GM12865 (cell line): ENCODE results near the gene SDR39U1.
A peak's percentile ranks its signal among the peaks of the same experiment; 100 is the strongest.
"Not testable (repeated sequence)": the region's sequence is repeated elsewhere in the genome, so short reads cannot be mapped to it uniquely, and the experiment has no call there.

Source experiments
- DNase-seq: peaks from one replicate; pipeline ENCODE4 v3.0.0; 2010; ENCODE audit warnings: low read depth
- H3K4me3 ChIP-seq: 2 replicates; pipeline ENCODE4 v1.5.1; 2011; ENCODE audit warnings: mild to moderate bottlenecking, low read depth, low read length, control low read depth
- TF ChIP-seq, protein P1 (sequence below): IDR thresholded peaks from 2 replicates; pipeline ENCODE4 v1.5.1; 2011; ENCODE audit warnings: low read length, control low read depth, low read depth, inconsistent platforms; ENCODE audit not compliant: insufficient read depth; ENCODE audit errors: missing control alignments

SDR39U1 gene

GRCh38 chr14:24442240-24443052 lies at the start of gene SDR39U1:
SDR39U1 (minus strand) TSS chr14:24442776; CDS start chr14:24442769, 7 bp downstream.
- TF ChIP-seq, protein P1, sequence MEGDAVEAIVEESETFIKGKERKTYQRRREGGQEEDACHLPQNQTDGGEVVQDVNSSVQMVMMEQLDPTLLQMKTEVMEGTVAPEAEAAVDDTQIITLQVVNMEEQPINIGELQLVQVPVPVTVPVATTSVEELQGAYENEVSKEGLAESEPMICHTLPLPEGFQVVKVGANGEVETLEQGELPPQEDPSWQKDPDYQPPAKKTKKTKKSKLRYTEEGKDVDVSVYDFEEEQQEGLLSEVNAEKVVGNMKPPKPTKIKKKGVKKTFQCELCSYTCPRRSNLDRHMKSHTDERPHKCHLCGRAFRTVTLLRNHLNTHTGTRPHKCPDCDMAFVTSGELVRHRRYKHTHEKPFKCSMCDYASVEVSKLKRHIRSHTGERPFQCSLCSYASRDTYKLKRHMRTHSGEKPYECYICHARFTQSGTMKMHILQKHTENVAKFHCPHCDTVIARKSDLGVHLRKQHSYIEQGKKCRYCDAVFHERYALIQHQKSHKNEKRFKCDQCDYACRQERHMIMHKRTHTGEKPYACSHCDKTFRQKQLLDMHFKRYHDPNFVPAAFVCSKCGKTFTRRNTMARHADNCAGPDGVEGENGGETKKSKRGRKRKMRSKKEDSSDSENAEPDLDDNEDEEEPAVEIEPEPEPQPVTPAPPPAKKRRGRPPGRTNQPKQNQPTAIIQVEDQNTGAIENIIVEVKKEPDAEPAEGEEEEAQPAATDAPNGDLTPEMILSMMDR = no peak
- peak; percentile 99 for DNase-seq
- peak within 1 kb of the TSS; percentile 77 for H3K4me3 ChIP-seq

- not testable (repeated sequence) for DNase-seq, H3K4me3 ChIP-seq
Observed at GRCh38 chr14:24491586-24492408, 49.2 kb upstream of the SDR39U1 start.

DNA sequence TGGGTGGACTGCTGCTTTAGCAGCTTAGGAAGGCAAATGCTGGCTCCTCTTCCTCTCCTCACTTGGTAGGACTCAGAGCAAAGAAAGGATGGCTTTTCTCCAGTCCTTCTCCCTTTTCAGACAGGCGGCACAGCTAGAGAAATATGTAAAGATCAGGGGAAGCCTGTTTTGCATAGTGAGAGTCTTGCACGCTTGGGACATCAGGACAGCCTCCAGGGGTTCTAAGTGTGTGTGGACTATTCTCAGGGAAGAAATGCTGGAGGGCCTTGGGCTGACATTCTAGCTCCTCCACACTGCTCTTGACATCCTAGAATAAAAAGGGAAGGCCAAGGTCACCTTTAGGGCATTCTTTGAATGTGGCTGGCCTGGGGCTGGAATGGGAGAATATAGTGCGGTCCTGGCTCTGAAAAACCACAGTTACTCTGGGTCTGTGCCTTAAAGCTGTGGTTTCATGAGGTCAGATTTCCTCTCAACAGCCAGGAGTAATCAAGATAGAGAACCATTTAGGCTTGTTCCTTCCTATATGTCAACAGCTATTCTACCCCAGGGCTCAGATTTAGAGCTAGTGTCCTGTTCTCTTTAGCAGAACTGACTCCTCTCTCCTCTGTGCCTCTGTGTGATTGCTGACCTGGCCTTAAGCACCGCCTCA lies 41.2 kb upstream of the SDR39U1 start:
- no peak overlapping the region for H3K4me3 ChIP-seq
- DNase-seq = peak; percentile 10
- TF ChIP-seq, protein P1 = no peak

- not testable (repeated sequence) for DNase-seq, H3K4me3 ChIP-seq
Observed at GRCh38 chr14:24482699-24483303, 40.2 kb upstream of the SDR39U1 start.

GRCh38 chr14:24481622-24482324 lies 39.2 kb upstream of the SDR39U1 start:
- peak overlapping the region; percentile 30 for H3K4me3 ChIP-seq
- TF ChIP-seq, protein P1 = peak; percentile 92
- DNase-seq = peak; percentile 82

DNA sequence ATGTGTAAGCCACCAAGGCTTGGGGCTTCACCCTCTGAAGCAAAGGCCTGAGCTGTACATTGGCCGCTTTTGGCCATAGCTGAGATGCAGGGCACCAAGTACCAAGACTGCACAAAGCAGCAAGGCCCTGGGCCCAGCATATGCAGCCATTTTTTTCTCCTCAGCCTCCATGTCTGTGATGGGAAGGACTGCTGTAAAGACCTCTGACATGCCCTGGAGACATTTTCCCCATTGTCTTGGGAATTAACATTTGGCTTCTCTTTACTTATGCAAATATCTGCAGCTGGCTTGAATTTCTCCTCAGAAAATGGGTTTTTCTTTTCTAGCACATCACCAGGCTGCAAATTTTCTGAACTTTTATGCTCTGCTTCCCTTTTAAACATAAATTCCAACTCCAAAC lies 37.4 kb upstream of the SDR39U1 start:
- DNase-seq, H3K4me3 ChIP-seq: not testable (repeated sequence)

DNA sequence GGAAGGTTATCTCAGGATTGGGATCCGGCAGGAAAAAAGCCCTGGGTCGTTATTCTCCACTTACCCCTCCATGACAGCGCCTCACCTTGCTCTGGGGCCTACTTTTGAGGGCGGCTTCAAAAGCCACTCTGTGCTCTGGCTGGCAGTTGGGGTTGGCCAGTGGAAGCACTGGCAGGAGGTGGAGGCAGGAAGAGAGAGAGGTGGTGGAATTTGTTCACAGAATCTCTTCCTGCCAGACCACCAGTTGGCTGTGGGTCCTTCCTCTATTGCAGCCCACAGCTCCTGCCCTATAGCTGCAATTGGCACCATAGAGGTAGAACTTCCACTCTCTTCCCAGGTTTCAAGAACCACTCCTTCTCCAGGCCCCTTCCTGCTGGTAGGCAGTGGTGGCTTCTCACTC lies 32.7 kb upstream of the SDR39U1 start:
- no peak overlapping the region for H3K4me3 ChIP-seq
- TF ChIP-seq, protein P1 = no peak
- no peak for DNase-seq
